HG03095 (cell line): ENCODE measurements around the gene TMEM161B.
"Not testable (repeated sequence)": the region's sequence is repeated elsewhere in the genome, so short reads cannot be mapped to it uniquely, and the experiment has no call there.

Source experiments
- ATAC-seq: cut with Tn5 transposase; IDR thresholded peaks from one replicate; pipeline ENCODE4 v1.9.1; 2021; ENCODE audit warnings: moderate library complexity; ENCODE audit not compliant: unreplicated experiment

Gene TMEM161B

DNA sequence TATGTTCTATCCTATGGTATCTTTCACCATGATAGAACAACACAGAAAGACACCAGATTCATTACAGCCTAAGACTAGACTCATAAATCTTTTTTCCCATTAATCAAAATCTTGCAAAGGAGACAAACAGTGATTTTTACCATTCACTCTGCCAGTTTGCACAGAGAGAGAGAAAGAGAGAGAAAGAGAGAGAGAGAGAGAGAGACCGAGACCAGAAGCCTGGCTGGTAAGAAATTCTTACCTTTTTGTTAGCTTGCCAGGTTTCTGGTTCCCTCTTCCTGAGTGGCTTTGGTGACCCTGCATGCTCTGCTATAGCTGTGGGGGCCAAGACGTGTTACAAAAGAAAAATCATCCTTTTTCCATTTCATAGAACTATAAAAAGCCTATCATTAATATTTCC, 18.6 kb downstream of the TMEM161B start:
- ATAC-seq, result no peak

DNA sequence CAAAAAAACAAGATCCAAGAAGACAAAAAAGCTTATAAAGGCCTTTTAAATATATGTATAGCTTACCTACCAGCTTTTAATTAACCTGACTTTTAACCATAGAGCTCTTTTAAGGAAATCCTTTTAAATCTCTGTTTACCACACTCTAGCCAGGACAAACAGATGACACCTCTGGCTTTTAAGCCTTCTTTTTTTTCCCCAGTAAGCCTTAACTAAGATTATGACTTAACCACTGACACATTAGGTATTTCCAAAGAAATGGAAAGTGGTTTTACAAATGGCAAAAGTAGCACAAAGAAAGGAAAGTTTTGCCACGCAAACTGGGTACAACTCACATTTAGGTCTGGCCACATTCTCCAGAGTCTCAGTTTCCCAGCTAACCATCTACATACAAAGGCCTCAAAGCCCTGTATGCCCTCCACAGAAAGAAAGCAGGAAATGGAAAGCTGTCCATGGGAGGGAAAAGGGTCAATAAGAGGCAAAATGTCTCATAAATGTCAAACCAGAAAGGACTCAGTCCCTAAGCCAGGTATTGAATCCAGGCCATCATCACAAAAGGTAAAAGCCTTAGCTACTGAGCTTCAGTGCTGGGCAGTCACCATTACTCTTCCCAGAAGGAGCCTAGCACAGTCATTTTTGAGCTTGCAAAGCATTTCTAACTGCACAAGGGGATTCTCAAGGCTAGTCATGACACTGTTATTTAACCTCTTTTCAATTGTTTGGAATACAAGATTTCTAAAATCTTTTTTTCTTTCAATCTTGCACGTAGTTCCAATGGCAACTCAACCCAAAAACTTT, 19.7 kb downstream of the TMEM161B start:
- ATAC-seq, result no peak

DNA sequence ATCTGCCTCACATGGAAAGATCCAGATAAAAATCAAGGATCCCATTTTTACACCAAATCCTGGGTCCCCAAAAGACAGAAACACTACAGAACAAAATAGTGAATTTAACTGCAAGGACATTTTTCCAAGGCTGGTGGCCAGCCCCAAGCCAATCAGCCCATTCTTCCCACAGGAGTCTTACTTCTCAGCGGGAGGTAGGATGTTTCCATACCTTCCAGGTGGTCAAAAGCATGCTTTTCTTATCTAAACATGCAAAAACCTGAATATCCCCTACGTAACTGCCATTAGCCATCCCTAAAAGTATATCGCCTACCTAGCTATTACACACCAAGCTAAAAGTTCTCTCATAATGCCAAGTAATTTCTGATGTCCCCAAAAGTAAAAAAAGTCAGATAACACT, 20.6 kb downstream of the TMEM161B start:
- no peak for ATAC-seq

DNA sequence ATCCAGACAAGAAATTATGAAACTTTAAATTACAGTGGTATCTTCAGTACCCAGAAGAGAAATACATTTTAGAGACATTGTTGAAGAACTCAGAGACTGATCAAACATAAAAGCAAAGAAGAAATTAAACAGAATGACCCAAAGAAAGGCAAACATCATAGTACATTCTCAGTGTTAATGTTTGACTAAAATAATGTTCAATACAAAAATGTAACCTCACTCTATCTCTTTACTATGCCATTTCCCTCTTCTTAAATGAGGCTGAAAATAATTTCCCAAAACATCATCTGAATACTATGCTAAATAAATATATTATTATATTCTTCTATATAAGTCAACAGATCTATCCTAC, 22.8 kb downstream of the TMEM161B start:
- no peak for ATAC-seq

DNA sequence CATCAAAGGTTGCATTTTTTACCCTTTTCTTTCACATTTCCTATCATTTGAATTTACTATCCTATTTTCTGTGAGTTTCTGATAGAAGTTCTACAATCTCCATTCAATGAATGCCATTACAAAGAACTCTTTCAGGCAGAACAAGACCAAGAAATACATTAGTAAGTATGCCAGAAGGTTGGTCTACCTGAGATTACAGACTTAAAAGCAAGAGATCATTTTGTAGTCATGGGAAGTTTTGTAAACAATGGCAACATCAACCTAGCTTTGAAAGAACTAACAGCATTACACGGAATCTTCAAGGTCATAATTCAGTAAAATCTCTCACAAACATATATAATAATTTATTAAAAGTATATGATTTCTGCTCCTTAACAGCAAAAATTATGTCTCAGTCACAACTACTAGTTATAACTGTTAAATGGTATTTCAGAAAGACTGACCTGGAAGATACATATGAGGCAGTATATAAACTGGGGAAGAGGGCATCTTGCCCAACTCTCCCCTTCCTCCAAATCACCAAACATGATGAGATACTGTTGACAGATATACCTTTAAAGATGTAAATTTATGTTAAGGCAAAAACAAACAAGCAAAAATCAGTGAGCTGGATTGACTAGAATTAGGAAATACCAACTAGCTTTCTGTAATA, 23.3 kb downstream of the TMEM161B start:
- ATAC-seq, result no peak

DNA sequence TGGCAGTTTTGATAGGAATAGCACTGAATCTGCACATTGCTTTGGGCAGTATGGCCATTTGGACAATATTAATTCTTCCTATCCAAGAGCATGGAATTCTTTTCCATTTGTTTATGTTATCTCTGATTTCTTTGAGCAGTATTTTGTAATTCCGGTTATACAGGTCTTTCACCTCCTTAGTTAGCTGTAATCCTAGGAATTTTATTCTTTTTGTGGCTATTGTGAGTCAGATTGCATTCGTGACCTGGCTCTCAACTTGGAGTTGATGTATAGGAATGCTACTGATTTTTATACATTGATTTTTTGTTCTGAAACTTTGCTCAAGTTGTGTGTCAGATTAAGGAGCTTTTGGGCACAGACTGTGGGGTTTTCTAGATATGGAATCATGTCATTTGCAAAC, 24.0 kb downstream of the TMEM161B start:
- ATAC-seq, result no peak

DNA sequence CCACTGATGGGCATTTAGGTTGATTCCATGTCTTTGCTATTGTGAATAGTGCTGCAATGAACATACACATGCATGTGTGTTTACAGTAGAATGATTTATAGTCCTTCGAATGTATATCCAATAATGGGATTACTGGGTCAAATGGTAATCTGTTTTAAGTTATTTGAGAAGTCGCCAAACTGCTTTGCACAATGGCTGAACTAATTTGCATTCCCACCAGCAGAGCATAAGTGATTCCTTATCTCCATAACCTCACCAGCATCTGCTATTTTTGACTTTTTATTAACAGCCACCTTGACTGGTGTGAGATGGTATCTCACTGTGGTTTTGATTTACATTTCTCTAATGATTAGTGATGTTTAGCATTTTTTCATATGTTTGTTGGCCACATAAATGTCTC, 25.2 kb downstream of the TMEM161B start:
- not testable (repeated sequence) for ATAC-seq

DNA sequence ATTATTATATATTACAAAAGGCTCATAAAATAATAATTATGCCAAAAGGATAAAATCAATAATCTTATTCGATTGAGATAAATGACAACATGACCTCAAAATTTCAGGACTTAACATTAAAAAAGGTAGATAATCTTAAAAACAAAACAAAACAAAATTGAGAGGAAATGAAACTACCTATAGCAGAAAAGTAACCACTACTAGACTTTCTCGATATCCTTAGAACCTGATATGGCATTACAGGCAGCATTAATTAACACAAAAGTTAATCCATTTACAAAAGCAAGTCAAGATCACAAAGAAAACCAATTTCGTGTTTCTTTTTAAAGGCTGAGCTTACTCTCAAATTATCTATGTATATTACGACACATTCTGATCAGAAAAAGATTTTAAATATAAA, 29.9 kb downstream of the TMEM161B start:
- no peak for ATAC-seq

DNA sequence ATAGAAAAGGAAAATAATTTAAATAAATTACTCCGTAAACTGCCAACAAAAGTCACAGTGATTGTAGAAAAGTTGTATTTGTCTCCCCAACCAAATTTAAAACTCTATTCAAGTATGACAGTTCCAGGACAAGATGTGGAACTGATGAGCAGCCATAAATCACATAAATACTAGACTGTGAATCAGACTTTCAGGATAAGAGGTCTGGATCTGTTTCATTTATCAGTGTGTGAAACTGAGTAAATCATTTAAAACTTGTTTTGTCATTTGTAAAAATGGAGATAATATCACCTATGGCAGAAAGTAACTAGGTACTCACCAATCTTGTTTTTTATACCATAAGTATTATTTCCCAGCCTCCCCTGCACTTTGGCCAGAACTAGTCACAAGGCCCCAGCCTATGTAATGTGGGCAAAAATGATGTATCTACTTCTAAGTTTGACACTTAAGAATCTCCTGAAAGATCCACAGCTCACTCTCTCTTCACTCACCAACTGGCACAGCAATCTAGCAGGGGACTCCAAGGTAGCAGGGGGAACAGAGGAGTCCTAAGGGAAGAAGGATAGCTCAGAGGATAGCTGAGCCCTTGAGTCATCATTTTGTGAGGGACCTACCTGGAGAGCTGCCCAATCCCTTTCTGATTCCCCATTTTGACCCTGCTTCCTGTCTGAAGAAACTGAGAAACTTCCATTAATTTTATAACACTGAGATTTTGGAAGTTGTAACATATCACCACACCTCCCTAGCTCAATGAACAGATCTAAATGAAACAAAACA, 31.6 kb downstream of the TMEM161B start:
- ATAC-seq, result no peak

DNA sequence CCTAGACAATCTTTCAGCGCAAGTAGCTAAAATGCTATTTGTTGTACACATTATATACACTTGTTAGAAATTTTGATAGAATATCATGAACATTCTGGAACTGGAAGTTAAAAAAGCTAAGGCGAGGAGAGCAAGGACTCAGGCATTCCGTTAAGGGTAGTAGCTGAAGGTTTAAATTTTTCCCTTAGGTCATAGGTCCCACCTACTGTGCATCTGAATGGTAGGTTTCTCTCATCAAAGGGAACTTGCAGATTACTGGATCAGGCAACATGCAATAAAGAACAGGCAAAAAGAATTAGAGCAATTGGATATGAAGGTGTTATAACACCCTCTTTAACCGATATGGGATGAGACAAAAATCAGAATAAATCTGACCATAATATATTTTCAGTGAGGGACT, 32.8 kb downstream of the TMEM161B start:
- ATAC-seq, result no peak

DNA sequence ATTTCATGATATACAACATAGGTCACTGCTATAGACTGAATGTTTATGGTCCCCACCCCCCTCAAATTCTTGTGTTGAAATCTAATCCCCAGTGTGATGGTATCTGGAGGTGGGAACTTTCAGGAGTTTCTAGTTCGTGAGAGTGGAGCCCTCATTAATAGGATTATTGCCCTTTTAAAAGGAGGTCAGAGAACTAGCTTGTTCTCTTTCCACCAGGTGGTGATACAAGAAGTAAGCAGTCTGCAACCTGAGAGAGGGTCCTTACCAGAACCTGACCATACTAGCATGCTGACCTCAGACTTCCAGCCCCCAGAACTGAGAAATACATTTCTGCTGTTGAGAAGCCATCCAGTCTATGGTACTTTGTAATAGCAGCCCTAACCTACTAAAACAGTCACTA, 33.3 kb downstream of the TMEM161B start:
- ATAC-seq, result no peak

DNA sequence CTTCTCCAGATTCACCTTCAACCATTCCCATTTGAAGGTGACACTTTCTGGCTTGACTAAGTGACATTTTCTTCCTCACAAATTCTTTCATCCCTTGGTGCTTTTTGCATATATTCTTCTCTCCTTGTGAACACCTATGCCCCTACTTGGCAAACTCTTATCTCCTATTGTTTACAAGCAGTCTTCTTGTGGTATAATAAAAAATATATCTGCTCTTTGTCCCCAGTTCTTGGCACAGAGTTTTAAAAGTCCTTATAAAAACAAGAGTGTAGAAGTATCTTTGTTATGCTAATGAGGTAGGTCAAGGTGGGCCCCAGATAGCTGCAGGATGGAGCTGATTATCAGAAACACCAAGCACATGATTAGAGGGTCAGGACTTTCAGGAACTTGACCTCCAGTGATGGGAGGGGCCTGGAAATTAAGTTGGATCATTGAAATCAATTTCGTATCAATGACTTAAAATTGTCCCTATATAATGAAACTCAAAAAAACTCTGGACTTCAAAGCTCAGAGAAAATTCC, 38.0 kb downstream of the TMEM161B start:
- no peak for ATAC-seq

DNA sequence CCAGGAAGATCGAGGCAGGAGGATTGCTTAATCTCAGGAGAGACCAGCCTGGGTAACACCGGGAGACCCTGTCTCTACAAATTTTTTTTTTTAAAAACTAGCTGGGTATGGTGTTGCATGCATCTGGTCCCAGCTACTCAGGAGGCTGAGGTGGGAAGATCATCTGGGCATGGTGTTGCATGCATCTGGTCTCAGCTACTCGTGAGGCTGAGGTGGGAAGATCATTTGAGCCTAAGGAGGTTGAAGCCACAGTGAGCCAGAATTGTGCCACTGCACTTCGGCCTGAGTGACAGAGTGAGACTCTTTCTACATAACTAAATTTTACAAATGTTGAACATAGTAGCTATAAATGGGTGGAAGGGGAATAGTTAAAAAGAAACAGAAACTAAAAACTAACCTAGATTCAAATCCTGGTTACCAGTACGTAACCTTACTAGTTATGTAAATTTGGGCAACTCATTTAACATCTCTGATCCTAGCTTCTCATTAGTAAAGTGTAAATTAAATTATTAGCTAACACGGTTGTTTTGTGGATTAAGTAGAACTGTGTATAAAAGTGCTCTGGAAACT, 41.7 kb downstream of the TMEM161B start:
- ATAC-seq, result peak; percentile 79

DNA sequence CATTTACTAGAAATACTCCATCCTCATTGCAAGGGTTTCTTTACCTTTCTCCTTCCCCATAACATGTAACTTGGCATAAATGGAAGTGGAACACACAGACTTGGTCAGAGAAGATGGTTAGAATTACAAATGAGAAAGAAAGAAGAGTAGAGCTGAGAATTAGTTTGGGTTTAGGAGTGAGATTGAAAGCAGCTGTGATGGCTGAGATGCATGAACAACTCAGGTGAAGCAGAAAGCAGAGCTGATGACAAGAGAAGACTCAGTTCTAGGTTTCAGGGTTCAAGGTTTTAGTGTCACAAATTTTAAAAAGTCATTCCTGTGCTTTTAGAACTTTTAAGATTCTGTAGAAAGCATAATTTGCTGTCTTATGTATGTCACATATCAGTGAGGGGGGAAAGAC, 54.0 kb downstream of the TMEM161B start:
- no peak for ATAC-seq

DNA sequence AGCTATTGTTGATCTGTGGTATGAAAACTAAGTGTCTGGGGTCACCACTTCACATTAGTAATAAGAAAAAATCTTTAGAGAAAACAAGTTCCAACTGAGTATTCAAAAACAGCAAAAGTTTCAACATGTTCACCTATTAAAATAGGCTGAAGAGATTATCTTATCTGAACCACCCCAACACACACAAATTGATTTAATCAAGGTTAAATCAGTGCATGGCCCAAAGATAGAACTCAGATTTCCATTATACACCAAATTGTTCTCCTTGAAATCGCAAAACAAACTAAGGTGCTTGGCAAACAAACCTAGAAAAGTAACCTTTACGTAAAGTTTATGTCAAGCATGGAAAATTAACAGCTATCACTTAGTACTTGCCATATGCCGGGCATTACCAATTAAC, 61.1 kb downstream of the TMEM161B start:
- no peak for ATAC-seq

DNA sequence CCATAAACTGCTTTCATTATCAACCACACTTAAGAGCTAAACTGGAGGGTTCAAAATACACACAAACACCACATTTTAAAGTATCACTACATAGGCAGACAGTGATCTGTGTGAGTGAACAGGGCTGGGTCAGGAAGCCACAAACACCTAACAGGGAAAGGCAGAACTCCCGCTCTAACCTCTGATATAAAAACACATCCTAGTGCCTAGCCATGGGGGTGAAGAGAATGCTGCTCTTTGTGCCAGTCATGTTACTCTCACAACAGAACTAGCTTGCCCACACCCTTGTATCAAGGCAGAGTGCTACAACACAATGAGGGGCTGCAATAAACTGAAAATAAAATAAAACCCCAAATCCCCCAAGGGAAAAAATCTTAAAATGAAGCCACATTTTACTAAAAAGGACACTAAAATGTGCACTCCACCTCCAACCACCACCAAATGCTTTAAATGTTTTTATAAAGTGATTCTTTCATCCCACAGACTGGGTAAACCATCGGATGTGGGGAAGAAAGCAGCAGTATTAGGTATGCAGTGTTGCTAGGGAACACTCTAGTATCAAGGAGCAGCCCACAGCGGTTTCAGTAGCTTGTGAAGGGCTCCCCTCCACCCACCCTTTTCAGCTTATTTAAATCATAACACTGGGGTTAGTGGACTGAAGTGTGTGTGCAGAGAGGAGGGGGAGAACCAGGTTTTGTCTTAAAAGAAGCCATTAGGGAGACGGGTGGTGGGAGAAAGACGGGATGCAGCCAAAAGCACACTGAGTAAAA, 64.5 kb downstream of the TMEM161B start:
- ATAC-seq, result peak; percentile 52

DNA sequence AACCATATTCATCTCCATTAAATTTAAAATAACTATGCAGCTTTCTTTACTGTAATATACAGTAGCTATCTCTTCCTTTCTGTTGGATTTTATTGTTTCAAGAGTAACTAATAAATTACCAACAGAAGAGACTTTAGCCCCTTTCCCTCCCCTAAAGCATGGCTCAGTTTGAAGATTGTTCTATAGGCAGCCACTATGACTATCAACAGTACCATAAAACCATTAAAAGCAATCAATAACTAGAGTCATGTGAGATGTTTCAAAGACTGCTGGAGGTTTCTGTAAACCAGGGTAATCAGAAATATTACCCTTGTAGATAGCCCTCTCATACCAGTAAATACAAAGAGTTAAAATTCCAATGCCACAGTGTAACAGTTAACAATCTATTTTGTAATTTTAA, 73.0 kb downstream of the TMEM161B start:
- no peak for ATAC-seq

DNA sequence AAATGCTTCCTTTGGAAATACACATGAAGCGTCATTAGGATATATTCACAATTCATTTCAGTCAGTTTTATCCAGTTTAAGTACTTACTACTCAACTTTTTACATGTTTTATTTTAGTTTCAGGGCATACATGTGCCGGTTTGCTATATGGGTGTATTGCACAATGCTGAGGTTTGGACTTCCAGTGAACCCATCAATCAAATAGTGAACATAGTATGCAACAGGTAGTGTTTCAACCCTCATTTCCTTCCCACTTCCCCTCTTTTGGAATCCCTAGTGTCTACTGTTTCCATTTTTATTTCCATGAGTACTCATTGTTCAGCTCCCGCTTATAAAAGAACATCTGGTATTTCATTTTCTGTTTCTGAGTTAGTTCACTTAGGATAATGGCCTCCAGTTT, 74.7 kb downstream of the TMEM161B start:
- ATAC-seq, result no peak

DNA sequence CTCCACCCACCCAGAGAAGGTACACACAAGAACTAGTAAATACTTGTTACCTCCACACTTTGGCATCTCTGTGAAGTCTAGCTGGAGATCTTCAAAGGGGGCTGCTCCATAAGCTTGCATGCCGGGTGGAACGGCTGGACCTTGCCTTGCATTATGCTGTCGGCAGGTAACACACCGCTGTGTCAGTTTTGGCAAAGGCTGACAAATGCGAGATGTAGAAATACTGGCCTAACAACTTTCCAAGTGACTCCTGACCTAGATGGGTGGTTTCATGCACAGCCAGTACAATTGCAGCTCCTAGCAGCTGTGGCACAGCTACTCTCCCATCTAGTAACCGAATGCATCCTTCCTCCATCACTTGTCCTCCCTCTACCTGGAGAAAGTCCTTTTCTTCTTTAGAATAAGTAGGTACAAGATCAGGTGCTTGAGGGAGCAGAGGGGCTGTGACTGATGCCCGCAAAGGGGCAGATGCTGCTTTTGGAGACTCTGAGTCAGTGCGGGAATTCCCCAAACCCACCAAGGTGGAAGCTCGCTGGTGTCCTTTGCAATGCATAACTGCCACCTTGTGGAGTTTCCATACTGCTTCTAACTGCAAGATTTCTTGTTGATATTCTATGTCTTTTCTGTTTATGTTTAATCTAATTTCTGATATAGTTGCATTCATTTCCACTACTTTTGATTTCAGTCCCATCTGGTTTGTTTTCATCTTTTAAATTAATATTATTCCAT, 78.4 kb downstream of the TMEM161B start:
- ATAC-seq, result no peak

DNA sequence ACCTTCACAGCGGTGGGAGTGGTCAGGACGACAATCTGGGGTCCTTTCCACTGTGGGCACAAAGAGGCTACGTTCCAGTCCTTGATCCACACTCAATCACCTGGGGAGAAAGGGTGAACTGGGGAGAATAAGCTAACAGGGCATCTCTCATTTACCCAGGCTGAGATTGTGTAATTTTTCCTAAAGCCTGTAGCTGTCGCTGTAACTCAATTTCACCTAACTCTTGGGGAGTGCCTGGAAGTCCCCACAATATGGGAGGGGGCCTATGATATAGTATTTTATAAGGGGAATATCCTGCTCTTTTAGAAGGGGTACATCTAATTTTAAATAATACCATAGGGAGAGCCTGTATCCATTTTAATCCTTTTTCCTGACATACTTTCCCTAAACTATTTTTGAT, 79.2 kb downstream of the TMEM161B start:
- ATAC-seq, result not testable (repeated sequence)
